SIG-M5 treated with dmso at 0.1 percent for 504 hours (cell line): Measurements from ENCODE around the gene EEIG1.
A peak's percentile ranks its signal among the peaks of the same experiment; 100 is the strongest.

ENCODE experiments used
- DNase-seq: peaks from one replicate; lab custom pipeline; 2025; ENCODE audit not compliant: unreplicated experiment; lab: John Stamatoyannopoulos, UW

The EEIG1 gene

GRCh38 chr9:127942216-127943010 lies 38.4 kb downstream of the EEIG1 start:
- DNase-seq = peak; percentile 42

- DNase-seq = no peak
Observed at GRCh38 chr9:127941961-127942215, 38.9 kb downstream of the EEIG1 start.

DNA sequence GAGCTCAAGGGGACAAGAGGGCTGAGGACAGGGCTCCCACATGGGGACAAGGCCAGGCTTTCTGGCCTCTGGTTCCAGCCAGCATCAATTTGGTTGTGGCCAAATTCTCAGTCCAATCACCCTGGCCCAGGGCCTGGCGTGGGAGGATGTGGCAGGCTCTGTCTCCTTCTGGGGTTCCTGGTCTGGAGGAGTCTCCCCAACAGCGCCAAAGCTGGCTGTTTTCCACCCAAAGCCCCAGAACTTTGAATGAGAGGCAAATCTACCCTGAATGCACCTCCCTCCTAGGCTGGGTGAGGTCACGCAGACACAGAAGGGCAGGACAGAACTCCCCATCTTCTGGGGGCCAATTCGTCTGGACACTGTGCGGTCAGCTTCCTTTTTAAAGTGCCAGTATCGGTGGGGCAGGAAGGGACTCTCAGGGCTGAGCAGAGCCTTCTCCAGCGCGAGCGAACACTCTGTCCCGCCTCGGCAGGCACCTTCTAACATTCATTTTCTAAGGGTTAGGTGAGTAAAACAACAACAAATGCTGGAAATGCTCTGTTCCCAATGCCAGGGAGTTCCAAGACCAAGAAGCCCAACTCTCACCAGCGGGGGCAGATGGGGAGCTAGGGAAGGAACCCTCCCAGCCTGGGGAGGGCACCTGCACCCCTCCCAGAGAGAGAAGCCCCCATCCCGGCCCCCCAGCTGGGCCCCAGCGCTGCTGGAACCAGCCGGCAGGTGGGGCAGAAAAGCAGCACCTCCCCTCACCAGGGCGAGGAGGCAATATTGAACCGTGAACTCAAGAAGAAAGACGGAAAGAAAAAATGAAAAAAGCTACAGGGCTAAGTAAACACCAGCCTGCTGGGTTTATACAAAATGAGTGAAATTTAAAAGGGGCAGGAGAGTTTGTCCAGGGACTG lies 39.5 kb downstream of the EEIG1 start:
- no peak for DNase-seq

GRCh38 chr9:127940593-127940992 lies 40.2 kb downstream of the EEIG1 start:
- no peak for DNase-seq

- no peak for DNase-seq
Observed at GRCh38 chr9:127938298-127938690, 42.5 kb downstream of the EEIG1 start.

GRCh38 chr9:127937388-127938297 lies 43.1 kb downstream of the EEIG1 start, which contains the start of gene DPM2:
TSS of gene DPM2 (minus strand) at chr9:127937854. CDS start at chr9:127937820, 34 bp downstream.
- peak; percentile 81 for DNase-seq

DNA sequence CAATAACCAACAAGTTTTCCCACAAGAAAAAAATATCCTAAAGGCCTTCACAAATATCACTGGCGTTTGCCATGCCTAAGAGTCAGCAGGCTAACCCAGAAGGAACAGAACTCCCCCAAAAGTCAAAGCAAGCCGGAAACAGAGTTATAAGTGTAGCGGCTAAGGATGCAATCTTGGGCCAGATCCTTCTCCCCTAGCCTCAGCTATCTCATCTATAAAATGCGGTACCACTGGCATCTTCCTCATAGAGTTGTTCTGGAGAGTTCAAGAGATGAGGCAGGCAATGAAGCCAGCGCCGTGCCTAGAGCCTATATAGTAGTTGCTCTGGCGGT lies 43.8 kb downstream of the EEIG1 start:
- peak; percentile 26 for DNase-seq

DNA sequence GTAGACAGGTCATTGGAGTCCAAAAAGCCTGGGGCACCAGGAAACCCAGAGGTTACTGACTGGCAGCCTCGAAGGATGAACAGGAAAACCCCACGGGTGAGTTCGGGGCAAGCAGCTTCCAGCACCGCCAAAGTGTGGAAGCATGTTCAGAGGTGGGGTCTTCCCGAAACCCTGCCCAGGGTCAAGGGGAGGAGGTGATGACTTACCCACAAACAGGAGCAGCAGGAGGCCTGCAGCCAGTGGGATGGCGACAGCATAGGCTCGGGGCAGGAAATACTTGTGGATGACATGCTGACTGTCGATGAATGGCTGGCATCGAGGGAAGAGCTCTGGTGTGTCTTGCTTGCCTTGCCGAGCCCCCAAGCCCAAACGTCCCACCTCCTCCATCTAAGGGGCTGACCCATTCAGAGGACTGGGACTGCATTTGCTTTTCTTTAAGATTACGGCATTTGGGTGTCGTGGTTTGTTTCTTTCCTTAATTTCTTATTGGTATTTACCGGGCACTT lies 44.4 kb downstream of the EEIG1 start:
- no peak for DNase-seq

DNA sequence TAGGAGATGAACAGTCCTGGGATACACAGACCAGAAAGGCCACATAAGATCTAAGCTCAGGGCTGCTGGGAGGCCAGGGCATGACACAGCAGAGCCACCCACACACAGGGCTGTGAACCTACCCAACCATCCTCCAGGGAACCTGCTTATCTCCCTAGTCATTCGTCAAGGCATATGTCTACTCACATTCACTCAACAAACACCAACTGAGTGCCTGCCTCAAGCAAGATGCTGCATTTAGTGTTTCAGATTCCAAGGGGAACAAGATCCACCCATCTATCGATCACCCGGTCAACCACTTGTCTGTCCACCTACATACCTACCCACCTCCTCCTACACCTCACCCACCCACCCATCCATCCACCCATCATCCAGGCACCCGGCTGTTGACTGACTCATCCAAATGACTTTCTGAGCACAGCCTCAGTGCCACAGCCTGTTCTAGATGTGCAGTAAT lies 45.0 kb downstream of the EEIG1 start:
- DNase-seq = no peak

GRCh38 chr9:127934986-127935385 lies 45.8 kb downstream of the EEIG1 start:
- DNase-seq = no peak

DNA sequence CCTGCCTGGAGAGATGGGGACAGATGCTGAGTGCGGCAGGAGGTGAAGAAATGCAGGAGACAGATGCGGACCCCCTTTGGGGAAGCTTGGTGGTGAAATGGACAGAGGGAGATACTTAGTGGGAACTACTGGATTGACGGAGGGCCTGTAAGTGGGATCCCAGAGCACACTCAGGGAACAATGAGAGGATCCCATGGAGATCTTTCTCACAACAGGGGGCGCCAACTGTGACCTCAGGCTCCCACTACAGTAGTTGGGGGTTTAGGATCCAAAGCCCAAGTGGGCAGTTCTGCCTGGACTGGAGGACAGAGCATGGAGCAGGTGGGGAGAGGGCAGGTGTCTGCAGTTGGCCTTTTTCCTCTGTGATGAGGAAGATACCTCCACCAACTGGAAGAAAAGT lies 46.5 kb downstream of the EEIG1 start:
- DNase-seq = no peak

DNA sequence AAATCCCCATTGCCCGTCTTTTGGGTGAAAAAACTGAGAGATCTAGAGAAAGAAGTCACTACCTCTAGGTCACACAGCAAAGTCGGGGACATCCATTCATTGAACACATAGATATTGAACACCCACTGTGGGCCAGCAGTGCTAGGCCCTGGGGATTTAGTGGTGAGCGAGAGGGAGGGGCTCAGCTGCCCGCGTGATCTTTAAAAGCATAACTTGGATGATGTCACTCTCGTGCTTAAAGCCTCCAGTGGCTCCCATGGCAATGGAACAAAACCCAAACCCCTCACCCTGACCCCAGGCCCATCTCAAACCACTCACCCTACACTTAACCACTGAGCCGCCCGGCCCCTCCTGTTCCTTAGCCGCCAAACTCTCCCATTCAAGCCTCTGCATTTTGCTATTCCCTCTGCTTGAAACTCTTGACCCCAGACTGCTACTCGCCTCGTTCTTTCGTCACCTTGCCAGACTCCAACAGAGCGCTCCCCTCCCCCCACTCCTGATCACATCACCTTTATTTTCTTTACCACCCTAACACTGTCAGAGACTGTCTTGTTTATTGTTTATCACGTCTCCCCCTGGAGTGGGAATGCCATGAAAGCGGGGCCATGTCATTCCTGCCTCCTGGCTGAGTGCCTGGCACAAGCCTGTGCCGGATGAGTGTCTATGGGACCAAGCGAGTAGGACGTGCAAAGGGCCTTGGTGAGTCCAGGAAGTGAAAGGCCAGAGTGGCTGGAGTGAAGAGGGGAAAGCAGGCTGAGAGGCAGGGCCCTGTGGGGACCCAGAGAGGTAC lies 49.5 kb downstream of the EEIG1 start:
- no peak for DNase-seq
